ENCODE measurements around the gene LFNG.
"Not testable (repeated sequence)": the region's sequence is repeated elsewhere in the genome, so short reads cannot be mapped to it uniquely, and the experiment has no call there.

The LFNG gene

DNA sequence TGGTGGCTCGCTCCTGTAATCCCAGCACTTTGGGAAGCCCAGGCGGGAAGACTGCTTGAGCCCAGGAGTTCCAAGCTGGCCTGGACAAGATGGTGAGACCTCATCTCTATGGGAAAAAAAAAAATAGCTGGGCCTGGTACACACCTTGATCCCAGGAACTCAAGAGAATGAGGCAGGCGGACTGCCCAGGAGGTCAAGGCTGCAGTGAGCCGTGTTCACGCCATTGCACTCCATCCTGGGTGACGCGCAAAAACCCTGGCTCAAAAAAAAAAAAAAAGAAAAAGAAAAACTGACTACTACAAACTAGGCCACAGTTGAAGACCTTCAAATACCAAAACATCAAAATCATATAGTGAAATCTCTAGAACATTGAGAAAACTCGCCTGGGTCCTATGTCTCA lies 31.8 kb downstream of the LFNG start:
- DNase-seq = no peak

- no peak for DNase-seq
Measured at GRCh38 chr7:2553108-2553507, 33.5 kb downstream of the LFNG start.

DNA sequence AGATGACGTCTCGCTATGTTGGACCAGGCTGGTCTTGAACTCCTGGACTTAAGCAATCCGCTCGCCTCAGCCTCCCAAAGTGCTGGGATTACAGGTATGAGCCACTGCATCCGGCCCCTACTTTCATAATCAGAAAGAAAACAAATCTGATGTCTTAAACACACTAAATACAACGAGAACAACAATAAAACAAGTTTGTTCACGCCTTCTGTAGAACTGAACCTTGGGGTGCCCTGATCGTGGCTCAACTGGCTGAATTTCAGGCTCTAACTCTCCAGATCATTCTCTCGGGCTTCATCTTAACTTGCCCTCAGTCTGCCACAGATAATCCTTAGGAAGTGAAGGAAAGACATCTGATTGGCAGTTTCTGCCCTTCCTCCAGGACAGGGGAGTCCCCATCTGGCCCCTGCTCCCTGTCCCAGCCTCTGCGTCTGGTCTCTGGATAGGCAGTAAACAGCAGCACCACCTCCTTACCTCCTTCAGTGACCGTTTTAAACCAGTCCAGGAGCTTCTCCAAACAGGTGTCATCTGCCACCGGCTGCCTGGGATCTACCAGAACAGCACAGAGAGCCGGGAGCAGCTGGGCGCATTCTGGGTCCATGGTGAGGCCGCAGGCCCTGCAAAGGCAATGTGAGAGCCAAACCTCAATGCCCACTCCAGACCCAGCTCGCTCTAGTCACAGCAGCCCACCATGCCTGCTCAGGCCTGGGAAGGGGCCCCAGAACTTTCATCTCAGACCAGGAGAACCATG lies 34.4 kb downstream of the LFNG start:
- no peak for DNase-seq

DNA sequence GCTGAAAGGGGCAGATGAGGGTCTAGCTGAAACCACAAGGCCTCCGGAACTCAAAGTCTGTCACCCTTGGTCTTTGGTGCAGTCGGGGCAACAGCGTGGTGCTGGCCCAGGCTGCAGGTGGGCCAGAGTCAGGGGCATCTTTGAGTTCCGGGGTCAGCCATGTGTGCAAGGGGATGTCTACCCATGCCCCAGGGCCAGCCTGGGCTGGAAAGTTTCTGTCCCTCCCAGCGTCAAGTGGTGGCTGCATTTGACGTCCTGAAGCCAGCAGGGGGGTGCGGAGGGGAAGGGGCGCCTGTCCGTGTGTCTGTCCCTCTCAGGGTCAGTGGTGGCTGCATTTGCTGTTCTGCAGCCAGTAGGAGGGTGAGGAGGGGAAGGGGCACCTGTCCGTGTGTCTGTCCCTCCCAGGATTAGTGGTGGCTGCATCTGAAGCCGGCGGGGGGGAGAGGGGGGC lies 35.1 kb downstream of the LFNG start:
- DNase-seq = no peak

DNA sequence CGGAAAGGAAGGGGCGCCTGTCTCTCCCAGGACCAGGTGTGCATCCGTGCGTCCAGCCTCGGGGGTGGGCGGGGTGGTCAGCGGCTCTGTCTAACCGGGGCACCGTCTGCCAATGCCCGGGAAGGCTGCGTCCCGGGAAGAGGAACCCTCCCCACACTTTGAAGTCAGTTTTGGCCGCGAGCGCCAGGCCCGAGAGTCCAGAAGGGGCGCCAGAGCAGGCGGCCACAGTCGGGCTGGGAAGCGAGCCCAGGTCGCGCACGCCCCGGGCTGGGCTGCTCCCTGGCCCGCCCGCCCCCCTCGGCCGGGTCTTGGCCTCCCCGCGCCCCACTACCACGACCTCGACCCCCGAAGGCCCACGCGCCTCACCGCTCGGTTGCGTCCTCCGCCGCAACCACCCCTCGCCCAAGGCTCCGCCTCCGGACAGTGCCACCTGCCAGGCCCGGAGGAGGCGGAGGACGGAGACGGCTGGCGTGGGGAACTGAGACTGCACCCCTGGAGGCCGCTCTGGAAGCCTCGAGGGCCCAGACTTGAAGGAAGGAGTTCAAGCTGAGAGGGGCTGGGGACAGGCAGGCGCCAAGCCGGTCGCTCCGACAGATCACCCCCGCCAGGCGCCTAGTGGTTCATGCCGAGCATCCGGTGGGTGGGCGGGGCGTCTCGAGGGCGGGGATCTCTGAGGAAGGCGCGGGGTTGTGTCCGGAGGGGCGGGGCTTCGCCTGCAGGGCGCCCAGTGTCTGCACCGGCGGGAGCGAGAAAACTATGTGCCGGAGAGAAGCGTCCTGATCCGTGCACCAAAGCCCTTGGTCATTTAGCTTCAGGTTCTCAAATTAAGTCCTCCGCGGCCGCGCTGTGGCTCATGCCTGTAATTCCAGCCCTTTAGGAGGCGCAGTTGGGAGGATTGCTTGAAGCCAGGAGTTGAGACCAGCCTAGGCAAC lies 35.8 kb downstream of the LFNG start, which contains the start of gene BRAT1:
TSS of gene BRAT1 (minus strand) at position 404 of the 932 bp plus-strand sequence. CDS start 1,093 bp downstream, outside the sequence.
- peak; percentile 85 for DNase-seq

DNA sequence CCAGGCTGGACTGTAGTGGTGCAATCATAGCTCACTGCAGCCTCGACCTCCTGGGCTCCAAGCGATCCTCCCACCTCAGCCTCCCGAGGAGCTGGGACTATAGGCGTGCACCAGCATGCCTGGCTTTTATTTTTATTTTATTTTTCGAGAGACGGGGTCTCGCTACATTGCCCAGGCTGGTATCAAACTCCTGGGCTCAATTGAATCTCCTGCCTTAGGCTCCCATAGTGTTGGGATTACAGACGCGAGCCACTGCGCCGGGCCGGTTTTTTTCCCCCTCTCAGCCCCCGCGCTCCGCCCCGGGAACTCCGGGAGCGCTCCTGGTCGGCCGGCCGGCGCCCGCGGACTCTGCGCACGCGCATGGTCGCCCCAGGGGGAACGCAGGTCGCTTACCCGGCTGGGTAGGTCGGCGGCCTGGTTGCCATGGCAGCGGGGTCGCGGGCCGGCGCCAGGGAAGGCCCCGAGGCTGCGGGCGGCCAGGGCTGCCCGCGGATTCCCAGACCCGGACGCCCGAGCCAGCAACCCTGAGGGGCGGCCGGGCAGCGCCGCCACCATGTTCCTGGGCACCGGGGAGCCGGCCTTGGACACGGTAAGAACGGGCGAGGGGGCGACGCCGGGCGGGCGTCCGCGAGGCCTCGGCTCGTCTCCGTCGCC lies 39.2 kb downstream of the LFNG start, which contains the start of gene IQCE:
TSS of gene IQCE (plus strand) at position 351 of the 654 bp plus-strand sequence. CDS start at position 554, 203 bp downstream.
- peak; percentile 83 for DNase-seq

- no peak for DNase-seq
Measured at GRCh38 chr7:2559283-2559950, 39.8 kb downstream of the LFNG start.

DNA sequence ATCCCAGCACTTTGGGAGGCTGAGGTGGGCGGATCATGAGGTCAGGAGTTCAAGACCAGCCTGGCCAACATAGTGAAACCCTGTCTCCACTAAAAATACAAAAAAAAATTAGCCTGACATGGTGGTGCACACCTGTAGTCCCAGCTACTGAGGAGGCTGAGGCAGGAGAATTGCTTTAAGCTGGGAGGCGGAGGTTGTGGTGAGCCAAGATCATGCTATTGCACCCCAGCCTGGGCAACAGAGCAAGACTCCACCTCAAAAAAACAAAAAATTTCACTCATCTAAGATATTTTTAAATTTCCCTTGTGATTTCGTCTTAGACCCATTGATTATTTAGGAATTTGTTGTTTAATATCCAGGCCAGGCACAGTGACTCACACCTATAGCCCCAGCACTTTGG lies 44.4 kb downstream of the LFNG start:
- not testable (repeated sequence) for DNase-seq

- no peak for DNase-seq
Measured at GRCh38 chr7:2564970-2565540, 45.5 kb downstream of the LFNG start.

GRCh38 chr7:2566348-2566889 lies 46.8 kb downstream of the LFNG start:
- DNase-seq = no peak

DNA sequence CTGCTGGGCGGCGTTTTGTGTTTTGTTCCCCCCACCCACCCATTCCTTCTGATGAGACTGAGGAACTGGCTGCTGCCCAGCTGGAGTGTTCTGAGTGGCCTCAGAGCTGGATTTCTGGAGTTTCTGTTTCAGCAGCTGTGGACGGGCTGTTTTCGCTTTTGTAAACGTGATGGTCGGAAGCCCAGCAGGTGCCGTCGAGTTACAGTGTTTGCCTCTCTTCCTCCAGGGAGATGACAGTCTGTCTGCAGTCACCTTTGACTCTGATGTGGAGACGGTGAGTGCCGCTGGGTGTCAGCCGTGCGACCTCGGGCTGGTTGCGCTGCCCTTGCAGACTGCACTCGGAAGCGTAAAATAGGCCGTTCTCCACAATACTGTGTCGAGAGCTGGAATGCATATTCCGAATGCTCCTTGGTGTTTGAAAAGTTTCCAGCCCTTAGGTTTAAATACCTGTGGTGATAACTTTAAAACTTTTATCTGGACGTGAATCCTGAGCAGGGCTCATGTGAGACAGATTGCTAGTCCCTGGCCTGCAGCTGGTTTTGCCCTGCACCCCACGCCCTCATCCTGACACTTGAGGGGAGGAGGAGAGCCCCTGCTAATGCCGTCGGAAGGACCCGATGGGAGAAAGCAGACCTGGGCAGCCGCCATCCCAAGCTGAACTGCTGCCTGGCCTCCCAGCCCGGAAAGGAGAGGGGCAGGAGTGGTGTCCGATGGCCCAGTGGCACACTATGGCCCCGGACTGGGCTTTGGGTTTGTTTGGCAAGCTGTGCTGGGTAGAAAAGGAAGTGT lies 47.5 kb downstream of the LFNG start:
- DNase-seq = no peak

GRCh38 chr7:2567679-2568278 lies 48.2 kb downstream of the LFNG start:
- DNase-seq = peak; percentile 9

GRCh38 chr7:2568521-2569223 lies 49.1 kb downstream of the LFNG start:
- DNase-seq = no peak

GRCh38 chr7:2569421-2569820 lies 49.8 kb downstream of the LFNG start:
- no peak for DNase-seq

- no peak for DNase-seq
Measured at GRCh38 chr7:2570021-2570420, 50.4 kb downstream of the LFNG start.

- DNase-seq = no peak
Measured at GRCh38 chr7:2571409-2571808, 51.8 kb downstream of the LFNG start.

DNA sequence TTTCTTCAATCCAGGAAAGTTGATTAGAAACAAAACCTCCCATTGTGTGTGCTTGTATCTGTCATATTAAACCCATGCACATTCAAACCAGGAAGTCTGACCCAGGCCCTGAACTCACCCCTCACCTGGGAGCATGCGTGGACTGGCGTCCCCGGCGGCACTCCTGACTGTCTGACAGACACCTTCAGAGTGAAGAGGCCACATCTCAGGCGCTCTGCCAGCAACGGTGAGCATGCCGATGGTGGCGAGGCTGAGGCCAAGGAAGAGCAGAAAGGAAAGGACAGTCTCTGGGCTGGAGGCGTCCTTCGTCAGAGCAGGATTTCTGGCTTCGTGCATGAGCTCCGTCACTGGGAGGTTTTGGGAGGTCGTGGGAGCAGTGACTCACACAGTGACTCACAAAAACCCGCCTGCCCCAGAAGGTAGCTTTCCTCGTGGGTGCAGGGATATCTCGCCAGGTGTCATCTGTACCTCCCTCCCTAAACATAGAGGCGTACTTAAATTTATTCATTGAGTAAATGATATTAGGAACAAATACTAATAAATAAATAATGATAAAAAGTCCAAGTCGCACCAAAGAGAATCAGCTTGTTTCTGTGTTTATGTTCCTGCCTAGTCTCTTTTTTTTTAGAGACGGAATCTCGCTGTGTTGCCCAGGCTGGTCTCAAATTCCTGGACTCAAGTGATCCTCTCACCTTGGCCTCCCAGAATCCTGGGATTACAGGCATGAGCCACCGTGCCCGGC lies 52.7 kb downstream of the LFNG start:
- no peak for DNase-seq

DNA sequence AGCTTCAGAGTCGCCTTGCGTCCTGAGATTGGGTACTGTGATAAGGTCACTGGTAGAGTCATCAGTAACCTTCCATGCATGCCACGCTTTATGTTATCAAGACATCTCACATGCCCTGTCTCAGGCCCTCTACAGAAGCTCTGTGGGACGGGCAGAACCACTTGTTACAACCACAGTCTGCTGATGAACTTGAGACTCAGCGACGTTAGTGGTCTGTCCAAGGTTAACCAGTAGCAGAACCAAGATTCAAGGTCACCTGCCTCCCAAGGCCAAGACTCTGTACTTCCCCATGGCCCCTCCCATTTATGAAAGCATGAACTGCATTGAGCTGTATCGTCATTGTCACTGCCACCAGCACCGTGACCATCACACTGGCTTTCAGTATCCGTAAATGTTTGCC lies 54.2 kb downstream of the LFNG start:
- DNase-seq = no peak

DNA sequence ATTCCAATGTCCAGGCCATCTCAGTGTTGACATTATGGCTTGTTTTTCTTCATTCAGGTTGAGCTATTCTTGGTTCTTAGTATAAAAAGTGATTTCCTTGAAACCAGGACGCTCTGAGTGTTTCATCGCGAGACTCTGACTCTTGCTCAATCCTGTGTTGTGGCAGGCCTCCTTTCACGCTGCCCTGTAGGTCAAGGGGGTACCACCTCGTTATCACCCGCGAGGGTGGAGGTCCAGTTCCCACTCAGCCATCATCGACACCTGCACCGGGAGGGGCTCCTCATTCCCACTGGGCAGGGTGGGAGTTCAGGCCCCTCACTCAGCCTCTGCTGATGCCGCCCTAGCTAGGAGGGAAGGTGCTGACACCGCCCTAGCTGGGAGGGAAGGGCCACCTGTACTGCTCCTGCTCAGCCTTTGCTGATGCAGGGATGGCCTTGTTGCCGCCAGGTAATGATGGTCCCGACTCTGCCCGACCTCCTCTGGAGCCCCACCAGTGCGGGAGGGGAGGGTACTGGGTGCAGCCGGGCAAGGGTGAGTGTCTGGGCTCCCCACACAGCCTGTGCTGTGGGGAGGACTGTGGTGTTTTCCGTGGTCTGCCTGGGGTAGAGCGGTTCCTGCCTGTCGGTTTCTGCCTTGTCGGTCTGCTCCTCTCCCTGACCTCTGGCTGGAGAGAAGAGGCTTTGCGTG lies 55.6 kb downstream of the LFNG start:
- no peak for DNase-seq
